GM18873 (cell line): ENCODE measurements around the gene TNNC2.

ENCODE experiments used
- ATAC-seq: cut with Tn5 transposase; IDR thresholded peaks from one replicate; pipeline ENCODE4 v1.9.1; 2021; ENCODE audit warnings: mild to moderate bottlenecking, moderate library complexity, moderate number of reproducible peaks; ENCODE audit not compliant: unreplicated experiment, low FRiP score

TNNC2 gene

GRCh38 chr20:45788351-45788750, 38.8 kb downstream of the TNNC2 start:
- ATAC-seq: no peak

- ATAC-seq: no peak
These were observed 43.3 kb downstream of the TNNC2 start for GRCh38 chr20:45783656-45784294.

GRCh38 chr20:45782890-45783289, 44.2 kb downstream of the TNNC2 start:
- no peak for ATAC-seq

GRCh38 chr20:45781391-45781931, 45.7 kb downstream of the TNNC2 start:
- no peak for ATAC-seq

GRCh38 chr20:45780159-45780558, 47.0 kb downstream of the TNNC2 start:
- ATAC-seq: no peak

GRCh38 chr20:45779011-45779915, 47.8 kb downstream of the TNNC2 start:
- ATAC-seq: no peak

GRCh38 chr20:45776931-45777330, 50.2 kb downstream of the TNNC2 start:
- no peak for ATAC-seq

- ATAC-seq: no peak
These were observed 51.7 kb downstream of the TNNC2 start for GRCh38 chr20:45775411-45775810.

GRCh38 chr20:45774945-45775344, 52.2 kb downstream of the TNNC2 start:
- no peak for ATAC-seq
